ENCODE measurements around the gene C12orf50.
"Not testable (repeated sequence)": the region's sequence is repeated elsewhere in the genome, so short reads cannot be mapped to it uniquely, and the experiment has no call there.

The C12orf50 gene

DNA sequence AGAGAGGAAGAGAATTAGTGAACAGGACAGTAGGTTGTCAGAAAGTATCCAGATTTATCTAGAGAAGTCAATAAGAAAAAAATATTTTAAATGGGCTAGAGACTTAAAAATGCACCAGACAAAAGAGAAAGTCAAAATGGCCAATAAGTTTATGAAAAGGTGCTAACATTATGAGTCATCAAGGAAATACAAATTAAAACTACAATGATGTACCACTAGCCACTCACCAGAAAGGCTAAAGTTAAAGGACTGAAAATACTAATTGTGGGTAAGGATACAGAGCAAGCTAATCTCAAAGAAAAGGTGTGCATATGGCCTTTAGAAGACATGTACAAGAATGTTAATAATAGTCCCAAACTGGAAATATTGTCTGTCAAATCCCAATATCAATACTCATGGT lies 37.7 kb downstream of the C12orf50 start:
- no peak for DNase-seq (ENCODE audit: low read depth in 2 of 3, low spot score in 1 of 3)

DNA sequence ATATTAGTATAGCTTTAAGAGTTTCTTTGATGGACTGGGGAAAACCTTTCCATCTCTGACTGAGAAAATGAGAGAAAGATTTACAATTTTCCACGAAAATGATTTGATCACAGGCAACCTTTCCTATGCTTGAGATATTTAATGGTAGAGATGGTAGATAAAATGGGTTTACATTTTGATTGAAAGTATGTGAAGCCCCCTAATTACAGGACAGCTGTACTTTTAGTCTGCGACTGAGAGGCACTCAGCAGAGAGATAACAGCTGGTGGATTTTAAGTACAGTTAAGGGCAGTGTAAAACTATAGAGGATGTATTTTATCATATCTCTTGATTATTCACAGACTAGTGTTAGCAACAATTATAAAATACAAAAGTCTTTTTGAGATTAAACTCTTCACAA lies 40.7 kb downstream of the C12orf50 start:
- DNase-seq (ENCODE audit: low read depth in 2 of 3, low spot score in 1 of 3) = no peak

DNA sequence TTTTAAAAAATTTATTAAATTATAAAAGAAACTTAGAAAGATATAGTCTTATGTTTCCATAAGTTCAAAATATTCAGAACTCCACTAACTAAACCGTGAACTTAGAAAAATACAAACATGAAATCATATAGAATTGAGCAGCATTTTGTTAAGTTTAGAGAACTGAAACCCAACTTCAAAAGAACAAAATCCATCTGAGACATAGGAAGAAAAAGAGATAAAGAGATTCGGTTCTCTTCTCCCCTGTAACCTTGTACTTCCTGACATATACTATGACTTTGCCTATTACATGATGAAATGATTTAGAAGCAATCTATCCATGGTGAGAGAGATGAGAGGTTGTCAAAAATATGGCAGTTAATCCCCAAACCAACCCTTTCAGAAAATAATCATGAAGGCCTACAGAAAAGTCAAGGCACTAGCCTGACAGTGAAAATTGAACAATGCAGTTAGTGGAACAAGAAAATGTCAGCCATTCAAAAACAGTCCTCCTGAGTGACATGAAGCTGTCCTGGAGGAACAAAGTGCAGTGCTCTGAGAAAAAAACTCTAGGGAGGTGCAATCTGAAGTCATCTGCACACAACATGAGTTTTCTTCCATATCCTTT lies 44.0 kb downstream of the C12orf50 start:
- DNase-seq (ENCODE audit: low read depth in 2 of 3, low spot score in 1 of 3) = no peak

DNA sequence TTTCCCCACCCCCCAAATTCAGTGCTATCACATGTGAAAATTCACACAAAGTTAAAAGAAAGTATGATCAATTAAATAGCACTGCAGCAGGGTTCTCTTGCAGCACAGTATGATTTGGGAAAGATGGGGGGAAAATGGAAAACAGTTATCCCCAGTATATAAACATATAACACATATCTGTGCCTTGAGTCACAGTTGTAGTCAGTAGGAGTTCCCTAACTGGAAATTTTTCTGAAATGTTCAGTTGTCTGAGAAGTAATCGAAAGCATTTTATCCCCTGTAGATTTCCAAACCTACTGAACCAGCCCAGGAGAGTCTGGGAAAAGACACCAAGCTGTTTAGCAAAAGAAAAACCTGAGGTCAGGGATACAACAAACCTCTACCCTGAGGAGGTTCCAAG lies 47.0 kb downstream of the C12orf50 start:
- no peak for DNase-seq (ENCODE audit: low read depth in 2 of 3, low spot score in 1 of 3)

DNA sequence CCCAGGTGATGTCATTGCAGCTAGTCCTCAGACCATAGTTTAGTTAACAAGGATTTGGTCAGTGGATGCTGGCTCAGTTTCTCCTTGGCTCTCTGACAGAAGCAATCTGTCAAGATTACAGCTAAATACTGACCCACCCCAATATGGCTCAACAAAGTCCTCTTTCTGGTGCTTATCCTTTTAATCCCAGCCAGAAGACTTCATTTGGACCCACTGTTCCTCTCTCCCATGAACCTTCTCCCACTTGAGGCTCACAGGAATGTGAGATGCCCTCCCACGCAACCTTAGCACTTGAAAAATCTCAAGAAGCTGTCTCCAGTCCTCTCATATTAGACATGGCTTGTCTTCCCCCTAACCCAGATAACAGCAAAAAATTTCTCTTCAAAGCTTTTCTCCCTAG lies 47.7 kb downstream of the C12orf50 start:
- DNase-seq (ENCODE audit: low read depth in 2 of 3, low spot score in 1 of 3) = no peak

DNA sequence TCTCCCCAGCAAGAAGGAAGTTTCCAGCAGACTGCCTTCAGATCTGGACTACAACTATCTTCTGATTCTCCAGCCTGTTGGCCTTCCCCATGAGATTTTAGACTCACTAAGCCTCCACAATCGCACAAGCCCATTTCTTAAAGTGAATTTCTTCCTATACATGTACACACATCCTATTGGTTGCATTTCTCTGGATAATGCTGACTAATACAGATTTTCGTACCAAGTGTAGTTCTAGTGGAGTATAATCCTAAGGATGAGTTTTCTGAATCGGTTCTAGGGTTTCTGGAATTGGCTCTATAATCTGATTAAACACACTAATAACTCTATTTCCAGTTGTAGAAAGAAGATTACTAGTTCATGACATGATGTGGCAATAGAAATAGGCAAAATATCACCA lies 53.3 kb downstream of the C12orf50 start:
- DNase-seq (ENCODE audit: low read depth in 2 of 3, low spot score in 1 of 3) = no peak

DNA sequence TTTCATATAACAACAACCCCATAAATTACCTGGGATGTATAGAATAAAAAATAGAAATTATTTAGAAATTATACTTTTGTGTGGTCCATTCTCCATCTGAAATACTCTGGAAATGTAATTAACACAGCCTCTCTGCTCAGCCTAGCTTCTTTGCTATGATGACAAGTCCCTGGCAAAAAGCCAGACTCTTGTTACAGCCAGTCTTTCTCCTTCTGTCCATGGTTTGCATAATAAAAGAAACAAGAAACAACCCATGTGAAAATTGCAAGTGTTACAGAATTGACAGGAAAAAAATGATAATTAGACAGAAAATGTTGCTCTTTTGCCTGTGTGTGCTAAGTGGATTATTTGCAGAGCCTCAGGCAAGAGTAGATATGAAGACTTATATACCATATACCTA lies 61.3 kb downstream of the C12orf50 start:
- no peak for DNase-seq (ENCODE audit: low read depth in 2 of 3, low spot score in 1 of 3)

DNA sequence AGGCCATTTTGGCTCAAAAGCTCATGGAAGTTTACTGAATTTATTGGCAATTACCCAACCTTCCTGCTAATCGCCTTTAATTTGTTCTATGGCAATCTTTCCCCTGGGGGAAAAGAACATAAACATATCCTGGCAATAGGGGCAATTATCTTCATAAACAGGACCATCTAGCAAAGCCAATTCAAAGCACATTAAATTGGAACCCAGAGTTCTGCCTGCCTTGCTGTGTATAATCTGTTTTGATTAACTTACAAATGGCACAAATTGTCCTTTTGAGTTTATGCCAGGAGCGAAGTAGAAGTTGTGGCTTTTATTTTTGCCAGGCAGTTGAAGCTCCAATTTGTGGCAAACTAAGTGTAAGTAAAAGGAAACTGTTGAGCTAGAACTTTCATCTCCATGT lies 68.6 kb downstream of the C12orf50 start:
- DNase-seq (ENCODE audit: low read depth in 2 of 3, low spot score in 1 of 3) = no peak

DNA sequence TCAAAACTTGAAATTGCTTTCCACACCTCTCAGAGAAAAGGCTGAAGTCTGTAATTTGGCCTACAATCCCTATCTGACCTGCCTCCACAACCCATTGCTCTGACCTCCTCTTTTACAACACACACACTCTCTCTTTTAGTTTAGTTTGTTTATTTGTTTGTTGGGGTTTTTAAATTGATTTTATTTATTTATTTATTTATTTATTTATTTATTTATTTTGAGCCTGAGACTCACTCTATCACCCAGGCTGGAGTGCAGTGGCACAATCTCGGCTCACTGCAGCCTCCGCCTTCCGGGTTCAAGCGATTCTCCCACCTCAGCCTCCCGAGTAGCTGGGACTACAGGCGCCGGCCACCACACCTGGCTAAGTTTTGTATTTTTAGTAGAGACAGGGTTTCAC lies 75.2 kb downstream of the C12orf50 start:
- DNase-seq (ENCODE audit: low read depth in 2 of 3, low spot score in 1 of 3) = not testable (repeated sequence)

DNA sequence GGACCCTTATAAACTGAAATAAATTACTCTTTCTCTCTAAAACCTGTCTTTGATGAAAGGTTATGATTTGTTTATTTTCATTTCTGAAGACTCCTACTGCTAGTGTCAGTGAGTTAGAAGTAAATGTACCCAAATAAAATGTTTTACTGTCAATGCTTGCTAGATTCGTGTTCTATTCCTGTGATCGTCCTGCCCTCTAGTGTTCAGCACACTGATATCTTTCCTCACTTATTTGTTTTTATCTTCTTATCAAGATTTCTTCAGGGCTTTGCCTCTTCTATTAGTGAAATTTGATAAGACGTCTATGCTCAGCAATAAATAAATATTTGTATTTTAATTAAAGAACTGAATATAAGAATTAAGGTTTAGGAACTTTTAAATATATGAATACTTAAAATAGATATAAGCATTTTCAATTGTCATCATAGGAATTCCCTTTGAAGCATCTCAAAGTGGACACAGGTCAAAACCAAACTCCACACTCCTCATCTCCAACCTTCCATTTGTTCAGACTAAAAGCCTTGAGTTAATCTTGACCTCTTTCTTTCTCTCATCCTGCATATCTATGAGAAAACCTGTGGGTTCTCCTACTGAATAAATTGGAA lies 75.8 kb downstream of the C12orf50 start:
- no peak for DNase-seq (ENCODE audit: low read depth in 2 of 3, low spot score in 1 of 3)

DNA sequence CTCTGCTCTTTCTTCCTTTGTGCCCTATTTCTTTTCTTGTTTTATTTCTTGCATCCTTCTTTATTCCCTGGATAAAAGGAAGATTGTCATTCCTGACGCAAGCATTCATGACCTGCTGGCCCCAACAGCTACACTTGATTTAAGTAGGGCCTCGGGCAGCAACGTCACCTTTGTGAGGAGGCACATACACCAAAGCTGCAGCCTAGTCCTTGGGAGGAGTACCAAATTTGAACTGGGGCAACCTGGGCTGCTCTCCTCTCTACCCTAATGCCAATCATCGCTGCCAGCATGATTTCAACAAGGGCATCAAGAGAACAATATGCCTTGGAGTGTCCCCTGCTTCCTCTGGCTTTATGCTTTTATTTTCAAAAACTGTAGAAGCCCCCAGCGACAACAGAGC lies 76.4 kb downstream of the C12orf50 start:
- no peak for DNase-seq (ENCODE audit: low read depth in 2 of 3, low spot score in 1 of 3)

DNA sequence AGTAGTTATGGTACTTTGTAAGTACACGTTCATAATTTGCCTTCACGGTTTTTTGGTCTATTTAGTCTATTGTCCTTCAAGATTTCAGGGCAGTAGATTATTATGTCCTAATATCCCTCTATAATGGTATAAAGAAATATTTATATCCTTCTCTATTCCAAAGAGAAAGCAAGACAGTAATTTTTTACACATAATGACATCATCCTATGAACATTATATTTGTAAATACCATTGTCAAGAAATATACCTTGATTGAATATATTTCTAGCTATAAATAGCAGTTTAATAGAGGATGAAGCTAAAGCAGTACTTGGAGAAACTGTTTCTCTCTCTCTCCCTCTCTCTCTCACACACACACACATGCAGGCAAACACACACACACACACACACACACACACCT lies 77.0 kb downstream of the C12orf50 start:
- DNase-seq (ENCODE audit: low read depth in 2 of 3, low spot score in 1 of 3) = no peak

DNA sequence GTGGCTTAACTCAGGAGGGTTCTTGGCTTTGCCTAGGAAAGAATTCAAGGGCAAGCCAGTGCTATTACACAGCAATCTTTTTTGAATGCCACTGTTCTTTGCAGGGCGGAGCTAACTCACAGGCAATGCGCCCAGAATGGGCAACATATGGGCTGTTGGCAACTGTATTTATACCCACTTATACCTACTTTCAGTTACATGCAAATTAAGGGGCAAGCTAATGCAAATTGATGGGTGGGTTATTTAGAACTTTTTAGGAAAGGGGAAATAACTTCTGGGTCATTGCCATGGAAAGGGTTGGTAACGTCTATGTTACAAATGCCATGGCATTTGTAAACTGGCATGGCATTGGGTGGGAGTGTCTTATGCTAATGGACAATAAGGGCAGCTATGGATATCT lies 85.4 kb downstream of the C12orf50 start:
- no peak for DNase-seq (ENCODE audit: low read depth in 2 of 3, low spot score in 1 of 3)

DNA sequence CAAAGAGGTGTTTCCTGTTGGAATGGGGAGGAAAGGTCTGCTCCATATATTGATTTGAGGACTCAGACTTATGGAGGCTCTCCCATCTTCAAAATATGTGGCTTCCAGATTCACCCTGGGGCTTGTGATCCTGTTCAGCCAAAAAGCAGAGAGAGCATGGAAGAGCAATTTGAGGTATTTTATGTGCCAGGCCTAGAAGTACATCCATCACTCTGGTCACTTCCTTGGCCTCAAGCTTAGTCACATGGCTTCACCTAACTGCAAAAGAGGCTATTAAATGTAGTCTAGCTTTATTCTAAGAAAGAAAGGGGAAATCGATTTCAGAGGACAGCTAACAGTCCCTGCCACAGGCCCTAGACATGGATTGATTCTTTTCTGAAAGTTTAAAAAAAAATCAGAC lies 86.2 kb downstream of the C12orf50 start:
- no peak for DNase-seq (ENCODE audit: low read depth in 2 of 3, low spot score in 1 of 3)

DNA sequence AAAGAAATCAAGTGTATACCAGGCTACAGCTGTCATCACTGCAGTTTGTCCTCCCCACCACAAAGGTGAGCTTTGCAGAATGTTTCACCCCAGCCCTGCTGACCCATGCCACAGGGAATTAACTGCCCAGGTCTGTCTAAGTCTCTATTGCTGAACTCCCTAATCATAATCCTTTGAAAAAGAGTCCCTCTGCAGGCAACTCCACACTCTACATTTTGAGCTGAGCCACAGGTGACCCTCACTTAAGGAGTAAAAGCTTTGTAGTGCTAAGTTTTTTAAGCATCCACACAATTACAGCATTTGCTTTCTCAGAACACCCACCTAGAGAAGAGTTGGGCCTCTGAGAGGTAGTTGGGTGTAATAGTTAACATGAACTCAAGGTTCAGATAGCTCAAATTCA lies 90.0 kb downstream of the C12orf50 start:
- no peak for DNase-seq (ENCODE audit: low read depth in 2 of 3, low spot score in 1 of 3)

DNA sequence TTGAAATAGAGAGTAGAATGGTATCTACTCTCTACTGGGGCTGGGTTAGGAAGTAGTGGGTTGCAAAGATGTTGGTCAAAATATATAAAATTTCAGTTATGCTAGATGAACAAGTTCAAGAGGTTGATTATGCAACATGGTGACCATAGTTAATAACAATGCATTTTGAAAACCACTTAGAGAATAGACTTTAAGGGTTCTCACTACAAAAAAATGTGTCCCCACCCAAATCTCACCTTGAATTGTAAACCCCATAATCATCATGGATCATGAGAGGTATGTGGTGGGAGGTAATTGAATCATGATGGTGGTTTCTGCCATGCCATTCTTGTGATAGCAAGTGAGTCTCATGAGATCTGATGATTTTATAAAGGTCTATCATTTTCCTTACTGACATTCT lies 94.0 kb downstream of the C12orf50 start:
- DNase-seq (ENCODE audit: low read depth in 2 of 3, low spot score in 1 of 3) = no peak

DNA sequence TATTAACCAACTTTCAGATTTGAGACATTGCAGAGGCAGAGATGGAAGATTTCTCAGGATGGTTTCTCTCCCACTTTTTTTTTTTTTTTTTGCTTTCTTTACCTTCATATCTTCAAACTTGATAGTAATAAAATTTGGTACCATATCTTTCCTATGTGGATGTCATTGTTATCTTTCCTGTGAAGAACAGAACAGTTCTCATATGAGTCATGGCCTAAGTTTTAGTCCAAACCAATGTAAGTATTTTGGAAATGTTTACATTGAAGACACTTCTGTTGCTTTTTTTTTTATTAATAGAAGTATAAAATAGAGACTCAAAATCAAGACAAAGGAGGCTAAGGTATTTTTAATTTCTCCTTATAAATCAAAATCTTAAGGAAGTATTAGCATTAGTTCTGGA lies 95.2 kb downstream of the C12orf50 start:
- no peak for DNase-seq (ENCODE audit: low read depth in 2 of 3, low spot score in 1 of 3)

DNA sequence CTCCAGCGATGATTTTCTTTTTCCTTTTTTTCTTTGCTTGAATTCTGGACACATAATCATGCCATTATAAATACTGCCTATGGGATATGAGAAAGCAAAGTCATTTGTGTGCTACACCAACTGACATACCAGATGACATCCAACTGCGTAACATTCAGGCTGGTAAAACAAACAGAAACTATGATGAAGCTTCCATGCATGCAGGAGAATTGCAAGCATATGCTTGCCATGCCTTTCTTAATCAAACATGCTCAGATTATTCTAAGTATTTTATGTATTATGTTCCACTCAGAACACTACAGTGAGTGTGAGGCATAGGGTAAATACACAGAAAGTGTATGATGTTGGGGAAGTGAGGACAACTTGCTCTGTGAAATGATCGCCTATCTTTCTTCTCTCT lies 97.4 kb downstream of the C12orf50 start:
- DNase-seq (ENCODE audit: low read depth in 2 of 3, low spot score in 1 of 3) = no peak

DNA sequence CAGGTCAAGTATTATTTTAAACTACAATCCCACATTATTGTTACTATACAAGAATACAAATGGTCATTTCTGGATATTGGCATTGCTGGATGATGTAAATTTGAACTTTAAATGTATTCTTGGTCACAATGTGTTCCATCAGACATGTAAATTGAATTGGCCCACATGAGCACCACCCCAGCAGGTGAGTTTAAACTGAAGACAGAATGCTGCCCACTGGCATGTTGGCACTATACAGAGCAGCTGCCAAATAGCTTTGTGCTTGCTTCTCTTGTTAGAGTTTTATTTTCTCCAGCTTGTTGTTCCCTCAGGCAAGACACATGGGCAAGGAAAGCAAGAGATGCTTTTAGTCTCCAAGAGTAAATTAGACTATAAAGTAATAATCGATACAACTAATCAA lies 98.6 kb downstream of the C12orf50 start:
- no peak for DNase-seq (ENCODE audit: low read depth in 2 of 3, low spot score in 1 of 3)
